Stimulated activated CD4-positive, alpha-beta T cell treated with anti-CD3 and anti-CD28 coated beads, Interleukin-4, amount 100 ng/mL, for 48 hours (primary cell): ENCODE measurements around the gene DUOX1.
"Not testable (repeated sequence)": the region's sequence is repeated elsewhere in the genome, so short reads cannot be mapped to it uniquely, and the experiment has no call there.

ENCODE experiments used
- DNase-seq, 2 donors: peaks; one replicate each; pipeline ENCODE4 v3.0.0-alpha.2; 2020; ENCODE audit warnings: low read depth in 2 of 2

Gene DUOX1

DNA sequence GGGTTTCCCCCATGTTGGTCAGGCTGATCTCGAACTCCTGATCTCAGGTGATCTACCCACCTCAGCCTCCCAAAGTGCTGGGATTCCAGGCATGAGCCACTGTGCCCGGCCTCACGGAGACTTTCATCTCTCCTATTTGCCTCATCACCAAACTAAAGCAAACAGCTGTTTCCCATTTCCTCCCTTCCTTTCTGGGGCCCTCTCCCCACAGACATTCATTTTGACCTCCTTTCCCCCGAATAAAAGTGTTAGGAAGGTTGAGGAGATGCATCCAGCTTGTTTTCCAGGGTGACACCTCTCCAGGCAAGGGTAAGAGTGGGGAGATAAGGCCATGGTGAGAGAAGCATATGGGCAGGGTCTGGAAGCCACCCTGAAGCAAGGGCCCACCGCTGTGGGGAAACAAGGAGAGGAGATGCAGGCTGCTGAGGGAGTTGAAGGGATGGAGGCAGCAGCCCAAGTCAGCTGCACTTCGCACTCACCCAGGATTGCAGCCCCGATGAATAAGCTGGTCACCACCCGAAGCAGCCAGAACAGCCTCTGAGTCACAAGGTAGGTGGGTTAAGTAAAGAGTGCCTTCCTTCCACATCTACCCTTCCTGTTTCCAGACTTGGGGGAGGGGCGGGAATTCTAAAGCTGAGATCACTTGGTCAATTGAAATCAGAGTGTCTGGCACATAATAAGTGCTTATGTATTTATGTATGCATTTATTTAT lies 7.9 kb upstream of the DUOX1 start:
- DNase-seq = no peak

DNA sequence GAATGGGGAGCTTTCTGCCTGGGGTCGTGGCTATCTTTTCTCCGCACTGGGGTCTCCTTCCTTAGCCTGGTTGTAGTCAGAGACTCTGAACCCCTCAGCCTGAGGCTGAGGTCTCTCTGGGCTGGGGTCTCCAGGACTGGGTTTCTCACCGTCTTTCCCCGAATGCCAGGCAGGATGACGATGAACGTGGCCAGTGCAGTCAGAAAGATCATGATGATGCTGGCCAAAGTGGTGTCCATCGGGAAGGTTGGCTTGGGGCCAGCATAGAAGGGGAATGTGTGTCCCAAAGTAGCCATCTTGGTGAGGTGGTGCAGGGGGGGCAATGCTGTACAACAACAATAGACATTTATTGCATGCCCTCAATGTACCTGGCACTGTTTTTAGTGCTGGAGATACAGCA lies 7.1 kb upstream of the DUOX1 start:
- DNase-seq = no peak

DNA sequence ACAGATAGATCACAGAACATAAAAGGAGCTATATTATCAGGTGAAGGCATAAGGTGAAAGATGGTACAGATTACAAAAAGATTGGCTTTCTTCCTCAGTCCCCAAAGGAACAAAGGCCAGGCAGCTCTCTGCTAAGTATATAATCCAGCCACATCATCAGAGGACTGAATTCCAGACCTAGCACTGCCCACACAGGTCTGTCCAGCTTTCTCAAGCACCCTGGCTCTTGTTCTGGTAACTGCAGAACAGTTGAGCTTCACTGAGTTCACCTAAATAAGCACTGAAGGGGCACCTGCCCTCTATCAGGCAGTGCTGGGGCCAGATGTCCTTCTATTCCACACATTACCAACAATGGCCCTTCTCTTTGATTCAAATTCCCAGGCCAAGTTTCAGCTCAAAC lies 6.4 kb upstream of the DUOX1 start:
- DNase-seq = no peak

DNA sequence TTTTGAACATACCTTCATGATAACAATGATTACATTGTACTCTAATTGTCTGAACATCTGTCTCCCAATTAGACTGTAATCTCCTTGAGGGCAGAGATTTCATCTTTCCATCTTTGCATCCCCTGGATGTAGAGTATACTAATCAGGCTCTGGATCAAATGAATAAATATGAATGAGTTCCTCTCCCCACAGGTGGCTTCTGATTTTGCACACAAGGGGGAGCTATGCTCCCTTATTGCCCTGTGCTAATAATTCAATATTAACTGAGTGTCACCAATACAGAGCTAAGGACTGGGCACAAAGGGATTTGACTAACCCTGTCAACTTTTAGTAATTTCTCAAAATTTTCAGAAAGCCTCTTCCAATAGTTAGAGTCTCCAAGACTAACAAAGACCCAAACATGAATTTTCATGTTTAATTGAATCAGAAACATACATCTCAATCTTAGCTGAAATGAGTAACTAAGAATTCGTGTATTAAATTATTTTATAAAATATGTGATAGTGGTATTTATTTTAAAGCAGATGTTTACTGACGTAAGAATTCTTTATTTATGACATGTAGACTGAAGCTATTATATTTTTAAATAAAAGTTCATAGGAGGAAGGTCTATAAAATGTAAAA lies 3.1 kb upstream of the DUOX1 start:
- no peak for DNase-seq

DNA sequence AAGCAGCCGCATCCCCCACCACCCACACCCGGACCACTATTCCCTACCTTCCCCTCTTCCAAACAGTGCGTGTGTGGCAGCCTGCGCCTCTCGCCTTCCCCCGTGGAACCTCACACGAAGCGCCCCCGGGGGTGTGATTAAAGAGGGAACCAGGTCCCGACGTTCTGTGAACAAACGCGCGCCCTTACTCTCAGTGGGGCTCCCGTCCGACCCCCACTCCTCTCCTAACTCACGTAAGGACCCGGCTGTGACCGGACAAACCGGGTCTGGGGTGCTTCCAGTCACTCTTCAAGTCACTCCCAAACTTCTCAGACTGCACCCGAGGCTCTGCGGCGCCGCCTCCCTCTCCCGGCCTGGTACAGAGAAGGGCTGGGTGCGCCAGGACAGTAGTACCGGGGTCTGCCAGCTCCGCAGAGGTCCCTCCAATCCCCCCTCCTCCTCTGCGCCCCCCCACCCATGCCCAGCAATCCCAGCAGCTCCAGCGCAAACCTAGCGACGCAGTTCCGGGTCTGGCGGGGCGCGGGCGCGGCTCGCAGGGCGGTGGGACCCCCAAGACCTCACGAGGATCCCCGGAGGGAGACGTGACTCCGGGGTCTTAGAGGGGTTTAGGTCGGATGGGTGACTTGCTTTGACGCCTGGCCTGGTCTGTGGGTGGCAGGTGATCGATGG lies 689 bp upstream of the DUOX1 start:
- DNase-seq = no peak

DNA sequence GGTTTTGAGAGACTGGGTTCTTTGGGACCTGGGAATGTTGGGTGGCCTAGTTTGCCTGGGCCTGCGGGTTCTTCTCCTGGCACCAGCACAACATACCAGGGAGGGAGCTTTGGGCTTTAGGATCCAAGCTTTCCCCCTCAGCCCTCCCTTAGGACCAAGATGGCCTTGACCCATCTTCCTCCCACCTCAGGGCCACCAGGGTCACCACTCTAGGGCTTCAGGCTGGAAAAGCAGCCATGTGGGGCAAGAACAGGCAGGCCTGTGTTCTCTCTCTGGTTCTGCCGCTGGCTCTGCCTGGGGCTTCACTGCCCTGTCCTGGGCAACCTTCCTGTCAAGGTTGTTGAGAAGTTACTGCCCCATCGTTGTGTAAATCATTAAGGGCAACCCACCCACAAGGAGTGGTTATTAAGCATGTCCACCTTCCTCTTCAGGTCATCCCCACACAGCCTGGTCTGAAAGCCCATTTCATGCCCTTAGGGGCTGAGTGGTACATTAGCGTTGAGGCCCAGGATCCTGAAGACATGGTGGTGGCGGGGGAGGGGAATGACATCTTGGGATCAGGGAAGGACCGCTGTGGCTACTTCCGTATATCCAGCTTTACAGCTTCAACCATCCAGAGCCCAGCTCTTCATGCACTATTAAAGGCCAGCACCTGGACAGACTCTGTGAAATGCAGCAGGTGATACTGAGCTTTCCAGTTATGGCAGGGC lies 652 bp downstream of the DUOX1 start:
- DNase-seq = no peak

DNA sequence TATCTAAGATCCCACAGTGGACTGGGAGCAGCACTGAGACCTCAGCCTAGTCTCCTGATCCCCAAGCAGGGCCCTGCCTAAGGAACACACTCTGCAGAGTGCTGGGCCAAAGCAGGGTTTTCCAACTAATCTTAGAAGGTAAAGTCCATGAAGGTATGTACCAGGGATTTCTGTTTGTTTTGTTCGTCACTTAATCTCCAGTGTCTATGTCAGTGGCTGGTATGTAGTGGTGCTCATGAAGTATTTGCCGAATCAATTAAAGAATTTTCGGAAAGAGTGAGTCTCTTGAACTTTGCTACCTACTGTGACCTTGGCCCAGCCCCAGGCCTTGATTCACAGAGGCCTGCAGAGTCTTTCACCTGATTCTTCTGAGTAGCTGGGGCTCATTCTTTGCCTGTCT lies 1.7 kb downstream of the DUOX1 start:
- no peak for DNase-seq

DNA sequence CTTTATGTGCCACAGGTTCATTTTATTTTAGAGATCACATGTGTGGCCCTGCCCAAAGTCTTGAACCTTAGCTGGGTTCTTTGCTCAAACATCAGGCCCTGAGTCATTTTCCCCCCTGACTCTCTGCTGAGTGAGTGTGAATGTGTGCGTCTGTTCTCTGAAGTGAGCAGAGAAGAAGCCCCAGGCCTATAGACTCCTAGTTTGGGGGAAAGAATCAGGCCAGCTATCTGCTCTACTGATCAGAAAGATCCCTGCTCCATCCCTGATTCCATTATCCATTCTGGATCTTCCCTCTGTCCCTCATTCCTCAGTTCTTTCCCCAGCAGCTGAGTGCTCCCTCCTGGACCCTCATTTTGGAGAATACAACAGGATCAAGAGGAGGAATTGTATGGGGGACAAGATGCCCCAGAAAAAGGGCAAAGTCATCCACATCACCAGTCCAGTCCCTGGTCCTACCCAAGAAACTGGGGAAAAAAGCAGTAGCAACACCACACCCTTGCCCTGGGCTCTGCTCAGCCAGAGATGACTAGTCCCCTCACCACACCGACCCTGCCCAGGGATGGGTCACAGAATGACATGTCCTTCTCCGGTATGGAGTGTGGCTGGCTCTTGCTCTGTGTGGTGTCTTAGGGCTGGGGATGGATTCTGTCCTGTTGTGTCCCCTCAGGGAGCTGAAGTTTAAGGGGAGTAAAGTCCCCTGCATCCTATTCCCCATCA lies 3.2 kb downstream of the DUOX1 start:
- no peak for DNase-seq

DNA sequence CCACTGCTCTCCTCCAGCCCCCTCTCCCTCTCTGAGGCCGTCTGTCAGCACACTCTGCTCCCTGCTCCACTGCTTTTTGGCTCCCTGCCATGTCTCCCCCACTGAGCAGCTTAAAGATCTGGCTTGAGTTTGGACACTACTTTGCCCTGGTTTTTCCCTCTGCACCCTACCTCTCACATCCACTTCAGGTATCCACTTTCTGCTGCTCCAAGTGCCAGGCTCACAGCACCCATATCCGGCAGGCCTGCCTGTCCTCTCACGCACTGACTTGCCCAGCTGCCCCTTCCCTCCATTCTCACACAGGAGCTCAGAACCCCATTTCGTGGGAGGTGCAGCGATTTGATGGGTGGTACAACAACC lies 3.7 kb downstream of the DUOX1 start:
- DNase-seq = no peak

DNA sequence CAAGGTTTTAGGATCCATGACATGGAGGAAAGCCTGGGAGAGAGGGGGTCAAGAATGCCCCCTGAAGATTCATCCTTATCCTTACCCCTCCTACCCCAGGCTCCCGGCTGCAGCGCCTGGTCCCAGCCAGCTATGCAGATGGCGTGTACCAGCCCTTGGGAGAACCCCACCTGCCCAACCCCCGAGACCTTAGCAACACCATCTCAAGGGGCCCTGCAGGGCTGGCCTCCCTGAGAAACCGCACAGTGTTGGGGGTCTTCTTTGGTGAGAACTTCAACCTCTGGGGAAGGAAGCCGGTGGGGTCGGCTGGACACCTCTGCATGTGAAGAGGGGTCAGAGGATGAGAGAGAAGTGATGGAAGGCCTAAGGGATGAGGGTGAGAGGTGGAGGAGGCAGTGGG lies 4.3 kb downstream of the DUOX1 start:
- no peak for DNase-seq

DNA sequence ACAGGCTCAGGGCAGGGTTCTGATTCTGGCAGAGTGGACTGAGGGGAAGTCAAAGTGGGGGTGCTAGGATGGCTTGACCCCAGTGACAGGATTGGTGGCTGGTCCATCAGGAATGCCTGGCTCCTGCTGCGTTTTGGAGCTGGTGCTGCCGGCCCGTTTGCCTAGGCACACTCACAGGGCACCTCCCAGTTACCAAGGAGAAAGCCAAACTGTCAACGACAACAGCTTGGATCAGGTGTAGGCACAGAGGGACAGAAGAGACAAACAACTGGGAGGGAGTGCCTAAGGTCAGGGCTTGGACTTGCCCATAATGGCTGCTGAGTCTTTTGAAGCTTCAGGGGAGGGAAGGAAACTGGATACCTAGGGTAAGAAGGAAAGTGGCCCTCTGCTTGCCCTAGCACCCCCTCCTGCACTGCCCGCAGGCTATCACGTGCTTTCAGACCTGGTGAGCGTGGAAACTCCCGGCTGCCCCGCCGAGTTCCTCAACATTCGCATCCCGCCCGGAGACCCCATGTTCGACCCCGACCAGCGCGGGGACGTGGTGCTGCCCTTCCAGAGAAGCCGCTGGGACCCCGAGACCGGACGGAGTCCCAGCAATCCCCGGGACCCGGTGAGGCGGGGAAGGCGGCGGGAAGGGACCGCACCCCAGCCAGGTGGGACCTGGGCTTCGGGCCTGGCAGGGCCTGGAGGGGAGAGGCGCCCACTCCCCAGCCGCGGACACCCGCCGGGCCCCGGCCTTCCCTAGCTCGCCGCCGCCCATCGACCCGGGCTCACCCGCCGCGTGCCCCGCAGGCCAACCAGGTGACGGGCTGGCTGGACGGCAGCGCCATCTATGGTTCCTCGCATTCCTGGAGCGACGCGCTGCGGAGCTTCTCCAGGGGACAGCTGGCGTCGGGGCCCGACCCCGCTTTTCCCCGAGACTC lies 5.1 kb downstream of the DUOX1 start:
- DNase-seq = no peak

DNA sequence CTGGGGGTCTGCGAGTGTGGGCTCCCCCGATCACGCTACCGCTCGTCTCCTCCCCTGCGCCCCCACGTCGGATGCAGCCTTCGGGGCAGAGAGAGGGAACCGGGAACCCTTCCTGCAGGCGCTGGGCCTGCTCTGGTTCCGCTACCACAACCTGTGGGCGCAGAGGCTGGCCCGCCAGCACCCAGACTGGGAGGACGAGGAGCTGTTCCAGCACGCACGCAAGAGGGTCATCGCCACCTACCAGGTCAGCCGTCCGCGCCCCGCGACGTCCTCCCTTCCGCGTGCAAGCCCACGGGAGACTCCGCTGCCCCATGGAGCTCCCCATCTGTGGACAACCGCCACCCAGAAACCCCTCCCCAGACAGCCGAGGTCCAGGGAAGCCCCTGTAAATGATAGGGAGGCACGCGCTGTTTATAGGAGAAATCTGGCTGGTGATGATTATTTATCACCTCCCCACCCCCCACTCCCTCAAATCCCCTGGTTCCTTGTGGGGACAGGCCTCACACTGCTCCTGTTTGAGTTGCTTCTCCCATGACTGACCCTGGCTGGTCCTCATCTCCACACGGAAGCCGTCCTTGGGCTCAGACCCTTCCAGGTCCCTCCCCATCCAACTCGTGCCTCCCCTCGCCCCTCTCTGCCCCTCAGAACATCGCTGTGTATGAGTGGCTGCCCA lies 6.0 kb downstream of the DUOX1 start:
- DNase-seq = not testable (repeated sequence)

DNA sequence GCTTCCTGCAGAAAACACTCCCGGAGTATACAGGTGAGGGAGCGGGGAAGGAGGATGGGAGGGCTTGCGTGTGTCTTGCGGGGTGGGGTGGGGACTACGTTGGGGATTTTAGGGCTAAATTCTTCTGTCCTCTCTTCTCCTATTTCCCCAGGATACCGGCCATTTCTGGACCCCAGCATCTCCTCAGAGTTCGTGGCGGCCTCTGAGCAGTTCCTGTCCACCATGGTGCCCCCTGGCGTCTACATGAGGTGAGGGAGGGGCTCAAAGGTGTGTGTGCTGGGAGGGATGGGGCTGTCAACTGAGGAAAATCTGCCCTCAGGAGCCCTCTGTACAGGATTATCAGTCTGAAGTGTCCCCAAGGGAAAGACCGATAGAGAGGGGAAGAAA lies 6.6 kb downstream of the DUOX1 start:
- no peak for DNase-seq

DNA sequence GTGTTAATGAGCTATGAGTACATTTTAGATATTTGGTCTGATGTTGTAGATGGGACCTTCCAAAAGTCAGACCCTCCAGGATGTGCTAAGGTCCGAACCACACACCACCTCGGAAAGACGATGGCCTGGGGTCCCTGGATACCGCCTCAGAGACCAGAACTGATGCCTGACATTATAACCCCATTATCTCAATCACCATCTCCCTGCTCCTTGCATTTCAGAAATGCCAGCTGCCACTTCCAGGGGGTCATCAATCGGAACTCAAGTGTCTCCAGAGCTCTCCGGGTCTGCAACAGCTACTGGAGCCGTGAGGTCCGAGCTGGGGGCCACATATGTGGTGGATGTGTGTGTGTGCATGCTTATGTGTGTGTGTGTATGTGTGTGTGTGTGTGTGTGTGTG lies 7.9 kb downstream of the DUOX1 start:
- no peak for DNase-seq

DNA sequence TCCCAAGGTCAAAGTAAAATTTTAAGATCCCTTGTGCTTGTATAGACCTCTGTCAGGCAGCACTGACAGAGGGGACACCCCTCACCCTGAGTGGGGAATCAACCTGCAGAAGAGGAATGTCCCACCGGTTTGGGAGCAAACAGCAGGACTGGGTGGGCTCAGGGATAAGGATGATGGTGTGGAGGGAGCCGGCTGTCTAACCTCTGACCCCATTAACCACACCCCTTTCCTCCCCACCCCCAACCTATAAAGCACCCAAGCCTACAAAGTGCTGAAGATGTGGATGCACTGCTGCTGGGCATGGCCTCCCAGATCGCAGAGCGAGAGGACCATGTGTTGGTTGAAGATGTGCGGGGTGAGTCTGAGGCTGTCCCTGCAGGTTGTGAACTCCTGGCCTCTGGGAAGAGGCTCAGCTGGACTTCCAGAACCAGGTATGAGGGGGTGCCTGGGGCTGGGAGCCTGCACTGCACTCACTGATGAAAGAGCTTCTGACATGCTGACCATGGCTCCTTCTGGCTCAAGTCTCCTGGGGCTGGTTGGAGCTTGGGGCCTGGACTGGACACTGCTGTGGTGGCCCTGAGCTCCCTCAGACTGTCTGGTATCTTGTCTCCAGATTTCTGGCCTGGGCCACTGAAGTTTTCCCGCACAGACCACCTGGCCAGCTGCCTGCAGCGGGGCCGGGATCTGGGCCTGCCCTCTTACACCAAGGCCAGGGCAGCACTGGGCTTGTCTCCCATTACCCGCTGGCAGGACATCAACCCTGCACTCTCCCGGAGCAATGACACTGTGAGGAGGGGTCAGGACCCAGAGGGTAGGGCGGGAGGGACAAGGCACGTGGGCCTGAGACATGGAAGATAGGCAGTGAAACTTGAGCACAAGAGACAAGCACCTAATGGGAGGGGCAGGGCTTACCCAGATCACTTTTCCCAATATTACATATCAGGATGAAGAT lies 9.3 kb downstream of the DUOX1 start:
- DNase-seq = no peak

DNA sequence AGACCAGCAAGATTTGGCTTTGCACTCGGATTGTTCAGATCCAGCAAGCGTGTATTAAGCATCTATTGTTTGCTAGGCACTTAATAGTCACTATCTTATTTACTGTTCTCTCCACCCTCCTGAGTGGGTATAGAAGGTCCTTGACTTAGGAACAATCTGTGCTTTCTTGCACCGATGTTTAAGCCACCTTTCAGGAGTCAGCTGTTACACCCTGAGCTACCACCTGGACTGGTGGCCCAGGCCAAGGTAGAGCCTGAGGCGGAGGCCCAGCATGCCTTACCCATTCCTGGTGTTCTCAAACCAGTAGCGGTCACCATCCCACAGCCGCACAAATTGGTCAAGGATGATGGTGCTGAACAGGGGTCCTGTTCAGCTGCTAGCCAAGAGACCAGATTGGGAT lies 10.0 kb downstream of the DUOX1 start:
- no peak for DNase-seq

DNA sequence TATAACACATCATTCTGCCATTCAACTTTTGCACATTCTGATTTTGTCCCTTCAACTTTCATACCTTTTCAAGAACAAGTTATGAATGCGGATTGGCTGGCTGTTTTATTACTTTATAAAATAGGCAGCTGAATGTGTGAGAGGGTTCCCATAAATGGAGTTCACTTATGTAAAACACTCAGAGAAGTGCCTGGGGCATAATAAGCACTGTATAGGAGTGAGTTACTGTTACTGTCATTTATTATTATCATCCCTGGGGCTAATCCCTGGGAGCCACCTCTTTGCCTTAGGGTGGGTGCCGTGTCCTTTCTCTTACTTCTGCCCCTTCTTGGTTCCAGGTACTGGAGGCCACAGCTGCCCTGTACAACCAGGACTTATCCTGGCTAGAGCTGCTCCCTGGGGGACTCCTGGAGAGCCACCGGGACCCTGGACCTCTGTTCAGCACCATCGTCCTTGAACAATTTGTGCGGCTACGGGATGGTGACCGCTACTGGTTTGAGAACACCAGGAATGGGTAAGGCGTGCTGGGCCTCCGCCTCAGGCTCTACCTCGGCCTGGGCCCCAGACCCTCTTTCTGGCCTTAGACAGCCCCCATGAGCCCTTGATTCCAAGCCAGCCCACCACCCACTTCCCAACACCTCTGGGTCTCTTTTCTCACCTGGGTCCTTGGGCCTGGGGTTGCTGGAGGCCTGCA lies 10.9 kb downstream of the DUOX1 start:
- DNase-seq = no peak

DNA sequence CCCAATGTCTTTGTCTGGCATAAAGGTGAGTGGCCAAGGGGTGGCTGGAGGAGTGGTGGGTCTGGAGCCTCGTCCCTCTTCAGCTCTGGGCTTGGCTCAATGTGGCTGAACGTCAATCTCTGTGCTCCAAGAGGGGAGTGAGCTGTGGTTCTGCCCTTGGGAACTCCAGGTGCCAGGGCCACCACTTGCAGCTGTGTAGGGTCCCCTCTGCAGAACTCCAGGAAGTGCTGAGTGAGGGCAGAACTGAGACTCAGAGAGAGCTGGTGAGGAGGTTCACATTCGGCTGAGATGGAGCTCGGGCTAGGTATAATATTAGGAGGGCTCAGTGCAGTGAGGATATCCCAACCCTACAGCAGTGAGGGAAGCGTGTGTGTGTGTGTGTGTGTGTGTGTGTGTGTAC lies 11.6 kb downstream of the DUOX1 start:
- DNase-seq = no peak

DNA sequence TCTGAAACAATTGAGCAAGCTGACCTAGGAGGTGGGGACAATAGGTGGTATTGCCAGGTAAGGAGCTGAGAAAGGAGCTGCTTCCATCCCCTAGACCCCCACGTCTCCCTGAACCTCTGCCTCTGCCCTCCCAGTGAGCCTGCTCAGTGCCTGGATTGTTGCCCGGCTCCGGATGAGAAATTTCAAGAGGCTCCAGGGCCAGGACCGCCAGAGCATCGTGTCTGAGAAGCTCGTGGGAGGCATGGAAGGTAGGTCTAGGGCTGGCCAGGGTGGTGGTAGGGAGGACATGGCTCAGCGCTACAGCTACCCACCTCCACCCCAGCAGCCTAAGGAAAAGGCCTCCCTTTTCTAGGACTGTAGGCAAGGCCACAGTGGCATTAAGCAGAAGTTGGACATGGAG lies 13.3 kb downstream of the DUOX1 start:
- DNase-seq = no peak
